Measurements from ENCODE around the gene CCDC77. TPM values are rescaled to one million over a fixed set of nuclear protein-coding genes. Genes with fewer than 3 reads are reported as not detected.

The CCDC77 gene
- total and polyA plus RNA-seq, 10 of the 15 experiments (the other 5 are each of a cell fraction or from before 2014, with no cell fraction given): 8.8 to 22.5 (median 15.8) TPM

DNA sequence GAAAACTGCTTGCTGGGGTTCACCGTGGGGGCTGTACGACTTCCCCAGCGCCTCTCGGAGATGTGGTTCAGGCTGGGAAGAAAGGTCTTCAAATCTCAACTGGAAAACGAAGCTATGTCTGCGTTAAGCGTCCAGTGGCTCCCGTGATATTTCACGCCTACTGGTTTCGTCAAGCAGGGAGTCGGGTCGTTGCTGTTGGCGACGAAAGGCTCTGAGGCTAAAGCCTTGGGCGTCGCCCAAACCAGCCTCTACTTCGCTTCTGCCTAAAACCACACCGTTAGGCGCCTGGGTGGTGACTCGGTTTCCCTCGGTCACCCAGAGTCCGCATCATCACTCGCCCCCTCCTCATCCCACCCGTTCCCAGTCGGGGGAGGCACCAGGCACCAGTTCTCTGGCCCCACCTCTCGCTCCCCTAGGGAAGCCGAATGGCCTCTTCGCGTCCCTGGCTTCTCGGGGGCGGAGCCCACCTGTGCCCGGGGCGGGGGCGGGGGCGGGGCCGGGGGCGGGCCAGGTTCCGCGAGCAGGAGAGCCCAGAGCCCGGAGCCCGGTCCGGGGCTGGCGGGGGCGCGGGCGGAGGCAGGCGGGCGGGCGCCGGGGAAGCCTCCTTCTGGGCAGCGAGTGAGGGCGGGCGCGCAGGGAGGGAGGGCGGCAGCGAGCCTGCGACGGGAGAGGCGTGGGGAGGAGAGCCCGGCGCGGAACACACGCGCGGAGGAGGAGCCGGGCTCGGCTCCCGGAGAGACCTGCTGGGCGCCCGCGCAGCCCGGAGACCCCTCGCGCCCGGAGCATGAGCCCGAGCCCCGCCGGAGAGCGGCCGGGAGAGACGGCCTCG, 58.2 kb downstream of the CCDC77 start, which contains the start of gene B4GALNT3:
Gene B4GALNT3 (plus strand): TSS at position 510 of the 829 bp plus-strand sequence. CDS start 438 bp downstream, outside the sequence.
- no peak for DNase-seq (ENCODE audit: low read depth, low spot score)

More for the DNA sequence above, 58.2 kb downstream of the CCDC77 start, which contains the start of gene B4GALNT3:
- Histone ChIP-seq H3K4me1 (ENCODE audit: control insufficient read depth, insufficient read depth, low read length) (no peaks in the 10 kb centered on the region), H3K27me3 (replicated peaks in 1 of 2; ENCODE audit: control insufficient read depth in 2 of 2, insufficient read depth in 2 of 2, low read length in 1 of 2) (peaks cover 0 to 16% of the 10 kb centered on the region in 2 experiments), H3K4me2 (ENCODE audit: control insufficient read depth, insufficient read depth) (peak within 1 kb of the TSS; percentile 86), H3K36me3 (ENCODE audit: control insufficient read depth in 2 of 2, insufficient read depth in 2 of 2, low read length in 1 of 2) (no peaks in the 10 kb centered on the region), H4K20me1 (ENCODE audit: control insufficient read depth, insufficient read depth) (no peaks in the 10 kb centered on the region), H3K27ac (ENCODE audit: control insufficient read depth, insufficient read depth) (no peak within 1 kb of the TSS), H3K4me3 (peak within 1 kb of the TSS; percentile 60; the same call in 1 of the 2 replicates), H3K9me3 (replicated peaks; ENCODE audit: control insufficient read depth, insufficient read depth, low read length) (no peaks in the 10 kb centered on the region), H2AFZ (ENCODE audit: control insufficient read depth, low read depth, low read length) (peak within 1 kb of the TSS; percentile 23; the same call in 1 of the 2 replicates), H3K79me2 (ENCODE audit: control insufficient read depth, insufficient read depth, low read length) (no peaks in the 10 kb centered on the region), H3K9ac (ENCODE audit: control insufficient read depth, insufficient read depth, low read length) (no peak within 1 kb of the TSS)
- BruUV-seq (replicated peaks): no TSS peak
- in situ Hi-C loops (cut with MboI) (loop anchor here (5.0 kb wide), 1 partner anchor 93 kb away; no protein-coding TSS in a partner anchor), intact Hi-C loops (cut with micrococcal nuclease; ENCODE audit: unreplicated experiment) (loop anchor here (5.0 kb wide), 1 partner anchor 73 kb away; no protein-coding TSS in a partner anchor)
- RAD21 ChIA-PET (ENCODE audit: unreplicated experiment): no interaction called here
- SMC1A ChIA-PET (ENCODE audit: uncharacterized antibody, unreplicated experiment): no interaction called here
- CTCF ChIA-PET: no interaction called here
- WGBS (ENCODE audit: insufficient coverage, insufficient replicate concordance, low lambda C conversion rate, missing lambda C conversion rate): 20% methylated on average over 48 of the region's 82 CpGs
- POLR2A ChIA-PET: no interaction called here
- ATAC-seq (peak; percentile 47), FAIRE-seq (no peak)
- TF ChIP-seq, protein P1, sequence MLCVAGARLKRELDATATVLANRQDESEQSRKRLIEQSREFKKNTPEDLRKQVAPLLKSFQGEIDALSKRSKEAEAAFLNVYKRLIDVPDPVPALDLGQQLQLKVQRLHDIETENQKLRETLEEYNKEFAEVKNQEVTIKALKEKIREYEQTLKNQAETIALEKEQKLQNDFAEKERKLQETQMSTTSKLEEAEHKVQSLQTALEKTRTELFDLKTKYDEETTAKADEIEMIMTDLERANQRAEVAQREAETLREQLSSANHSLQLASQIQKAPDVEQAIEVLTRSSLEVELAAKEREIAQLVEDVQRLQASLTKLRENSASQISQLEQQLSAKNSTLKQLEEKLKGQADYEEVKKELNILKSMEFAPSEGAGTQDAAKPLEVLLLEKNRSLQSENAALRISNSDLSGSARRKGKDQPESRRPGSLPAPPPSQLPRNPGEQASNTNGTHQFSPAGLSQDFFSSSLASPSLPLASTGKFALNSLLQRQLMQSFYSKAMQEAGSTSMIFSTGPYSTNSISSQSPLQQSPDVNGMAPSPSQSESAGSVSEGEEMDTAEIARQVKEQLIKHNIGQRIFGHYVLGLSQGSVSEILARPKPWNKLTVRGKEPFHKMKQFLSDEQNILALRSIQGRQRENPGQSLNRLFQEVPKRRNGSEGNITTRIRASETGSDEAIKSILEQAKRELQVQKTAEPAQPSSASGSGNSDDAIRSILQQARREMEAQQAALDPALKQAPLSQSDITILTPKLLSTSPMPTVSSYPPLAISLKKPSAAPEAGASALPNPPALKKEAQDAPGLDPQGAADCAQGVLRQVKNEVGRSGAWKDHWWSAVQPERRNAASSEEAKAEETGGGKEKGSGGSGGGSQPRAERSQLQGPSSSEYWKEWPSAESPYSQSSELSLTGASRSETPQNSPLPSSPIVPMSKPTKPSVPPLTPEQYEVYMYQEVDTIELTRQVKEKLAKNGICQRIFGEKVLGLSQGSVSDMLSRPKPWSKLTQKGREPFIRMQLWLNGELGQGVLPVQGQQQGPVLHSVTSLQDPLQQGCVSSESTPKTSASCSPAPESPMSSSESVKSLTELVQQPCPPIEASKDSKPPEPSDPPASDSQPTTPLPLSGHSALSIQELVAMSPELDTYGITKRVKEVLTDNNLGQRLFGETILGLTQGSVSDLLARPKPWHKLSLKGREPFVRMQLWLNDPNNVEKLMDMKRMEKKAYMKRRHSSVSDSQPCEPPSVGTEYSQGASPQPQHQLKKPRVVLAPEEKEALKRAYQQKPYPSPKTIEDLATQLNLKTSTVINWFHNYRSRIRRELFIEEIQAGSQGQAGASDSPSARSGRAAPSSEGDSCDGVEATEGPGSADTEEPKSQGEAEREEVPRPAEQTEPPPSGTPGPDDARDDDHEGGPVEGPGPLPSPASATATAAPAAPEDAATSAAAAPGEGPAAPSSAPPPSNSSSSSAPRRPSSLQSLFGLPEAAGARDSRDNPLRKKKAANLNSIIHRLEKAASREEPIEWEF (IDR thresholded peaks at IDR 0.05; ENCODE audit: insufficient replicate concordance, low read depth, low read length): no peak
- TF ChIP-seq HDAC2 (IDR thresholded peaks at IDR 0.05) (no peak), PML (IDR thresholded peaks at IDR 0.05; ENCODE audit: low read length) (no peak), SMC3 (IDR thresholded peaks at IDR 0.05; ENCODE audit: borderline replicate concordance, low read length) (no peak), LARP7 (IDR thresholded peaks at IDR 0.05) (no peak), SMARCA5 (IDR thresholded peaks at IDR 0.05) (no peak), ZNF217 (IDR thresholded peaks at IDR 0.05) (no peak), EED (IDR thresholded peaks at IDR 0.05; ENCODE audit: low read depth) (no peak), SPI1 (IDR thresholded peaks at IDR 0.05; ENCODE audit: borderline replicate concordance, insufficient read depth, low read depth, low read length) (no peak), IKZF2 (IDR thresholded peaks at IDR 0.05) (no peak)

Data from GM12878 (cell line).